OCI-LY7 (cell line): ENCODE data around the gene CSNK1G1. TPM values are rescaled to one million over a fixed set of nuclear protein-coding genes. Genes with fewer than 3 reads are reported as not detected.

ENCODE experiments used
- BruUV-seq: library from RNA; stranded (reverse); fragments of 400-500 nt; replicated peaks from 2 replicates; lab custom pipeline; 2021; lab: Mats Ljungman, UMichigan
- CTCF ChIA-PET: fragments of 300-600 bp; sonication (Branson Sonifier 250); formaldehyde crosslinking; loops from one replicate; lab custom pipeline; 2022; ENCODE audit warnings: antibody characterized with exemption; ENCODE audit not compliant: unreplicated experiment; lab: Charles Lee
- POLR2A ChIA-PET: fragments of 300-600 bp; sonication (Branson Sonifier 250); formaldehyde crosslinking; loops from one replicate; lab custom pipeline; 2022; ENCODE audit warnings: antibody characterized with exemption; lab: Charles Lee
- DNase-seq: peaks from one replicate; pipeline ENCODE4 v3.0.0-alpha.2; 2015; ENCODE audit warnings: low spot score
- H2AFZ ChIP-seq: fragments of 200-600 bp; sonication (generic), shearing (Covaris generic); 2 replicates; pipeline ENCODE4 v1.6.1; 2014; ENCODE audit warnings: mild to moderate bottlenecking, antibody characterized with exemption, low read length, moderate library complexity
- H3K27ac ChIP-seq: fragments of 200-600 bp; sonication (generic); 2 replicates; pipeline ENCODE4 v1.5.1; 2014; ENCODE audit warnings: mixed run types, low read depth, mild to moderate bottlenecking, moderate library complexity, low read length, inconsistent platforms; ENCODE audit not compliant: poor library complexity, severe bottlenecking
- H3K36me3 ChIP-seq: fragments of 200-600 bp; sonication (generic); 2 replicates; pipeline ENCODE4 v1.6.1; 2014; ENCODE audit warnings: mild to moderate bottlenecking, antibody characterized with exemption, low read length, moderate library complexity, mixed read lengths; ENCODE audit not compliant: insufficient read depth
- H3K4me1 ChIP-seq: fragments of 200-600 bp; sonication (generic); 2 replicates; pipeline ENCODE4 v1.5.1; 2014; ENCODE audit warnings: mild to moderate bottlenecking, low read length; ENCODE audit not compliant: insufficient read depth, poor library complexity, severe bottlenecking
- H3K4me2 ChIP-seq: fragments of 200-600 bp; sonication (generic); 2 replicates; pipeline ENCODE4 v1.6.1; 2014; ENCODE audit warnings: mild to moderate bottlenecking, low read length
- H3K4me3 ChIP-seq: fragments of 200-600 bp; sonication (generic); 2 replicates; pipeline ENCODE4 v1.5.1; 2014; ENCODE audit warnings: mild to moderate bottlenecking, low read depth, low read length; ENCODE audit not compliant: poor library complexity, severe bottlenecking
- H3K79me2 ChIP-seq: fragments of 200-600 bp; sonication (generic); 2 replicates; pipeline ENCODE4 v1.6.1; 2016; ENCODE audit warnings: low read depth, mild to moderate bottlenecking, low read length, moderate library complexity, mixed read lengths; ENCODE audit not compliant: insufficient read depth
- H3K9me2 ChIP-seq: fragments of 200-600 bp; sonication (generic); 2 replicates; pipeline ENCODE4 v1.6.1; 2016; ENCODE audit warnings: mild to moderate bottlenecking, low read length, mixed read lengths; ENCODE audit not compliant: insufficient read depth
- H3K9me3 ChIP-seq: fragments of 200-600 bp; sonication (generic); 2 replicates; pipeline ENCODE4 v1.6.1; 2014; ENCODE audit warnings: mild to moderate bottlenecking, mixed run types, low read length, mixed read lengths
- H4K20me1 ChIP-seq: fragments of 200-600 bp; sonication (generic); 2 replicates; pipeline ENCODE4 v1.6.1; 2014; ENCODE audit warnings: mild to moderate bottlenecking, antibody characterized with exemption, low read length, moderate library complexity, mixed read lengths; ENCODE audit not compliant: insufficient read depth
- EZH2phosphoT487 ChIP-seq: fragments of 200-600 bp; sonication (generic); IDR thresholded peaks from 2 replicates; pipeline ENCODE4 v1.6.1; 2018; ENCODE audit warnings: low read depth, borderline replicate concordance, mild to moderate bottlenecking, mixed run types, antibody characterized with exemption, low read length, moderate library complexity, mixed read lengths
- intact Hi-C: fragments of 100-400 bp; cut with micrococcal nuclease; formaldehyde crosslinking; loops from one replicate; pipeline ENCODE4 v1.10.0; 2022; ENCODE audit not compliant: unreplicated experiment
- total RNA-seq, 2 experiments: library from RNA; depleted of rRNA in 1 of 2; stranded (reverse); fragments of >200 nt in 1 of 2; shearing (Covaris generic) in 1 of 2; gene quantifications; 2 replicates each; pipeline ENCODE4 v1.2.3, GENCODE V29; 2014 to 2022
- TF ChIP-seq, protein P1 (sequence below): fragments of 200-600 bp; sonication (generic); conservative IDR thresholded peaks from 2 replicates; pipeline ENCODE4 v1.5.1; 2014; ENCODE audit warnings: mild to moderate bottlenecking, antibody characterized with exemption, low read length, moderate library complexity, mixed read lengths

The CSNK1G1 gene
- total RNA-seq, 2 experiments from 2014 or later, result 8.8 to 14.1 TPM

- Histone ChIP-seq H4K20me1 (no peaks in the 10 kb centered on the region), H3K79me2 (no peaks in the 10 kb centered on the region), H3K4me1 (peaks cover 4% of the 10 kb centered on the region), H3K4me3 (no peak overlapping the region), H2AFZ (no peak overlapping the region), H3K9me2 (no peaks in the 10 kb centered on the region), H3K27ac (no peak overlapping the region), H3K36me3 (no peaks in the 10 kb centered on the region), H3K9me3 (no peaks in the 10 kb centered on the region; the same call in 1 of the 2 replicates), H3K4me2 (no peak overlapping the region)
- TF ChIP-seq, protein P1, sequence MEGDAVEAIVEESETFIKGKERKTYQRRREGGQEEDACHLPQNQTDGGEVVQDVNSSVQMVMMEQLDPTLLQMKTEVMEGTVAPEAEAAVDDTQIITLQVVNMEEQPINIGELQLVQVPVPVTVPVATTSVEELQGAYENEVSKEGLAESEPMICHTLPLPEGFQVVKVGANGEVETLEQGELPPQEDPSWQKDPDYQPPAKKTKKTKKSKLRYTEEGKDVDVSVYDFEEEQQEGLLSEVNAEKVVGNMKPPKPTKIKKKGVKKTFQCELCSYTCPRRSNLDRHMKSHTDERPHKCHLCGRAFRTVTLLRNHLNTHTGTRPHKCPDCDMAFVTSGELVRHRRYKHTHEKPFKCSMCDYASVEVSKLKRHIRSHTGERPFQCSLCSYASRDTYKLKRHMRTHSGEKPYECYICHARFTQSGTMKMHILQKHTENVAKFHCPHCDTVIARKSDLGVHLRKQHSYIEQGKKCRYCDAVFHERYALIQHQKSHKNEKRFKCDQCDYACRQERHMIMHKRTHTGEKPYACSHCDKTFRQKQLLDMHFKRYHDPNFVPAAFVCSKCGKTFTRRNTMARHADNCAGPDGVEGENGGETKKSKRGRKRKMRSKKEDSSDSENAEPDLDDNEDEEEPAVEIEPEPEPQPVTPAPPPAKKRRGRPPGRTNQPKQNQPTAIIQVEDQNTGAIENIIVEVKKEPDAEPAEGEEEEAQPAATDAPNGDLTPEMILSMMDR, result no peak
- no peak for TF ChIP-seq EZH2phosphoT487
- ChIA-PET CTCF (no interaction called here), POLR2A (no interaction called here)
- intact Hi-C loops, result no loop called here
- DNase-seq, result no peak
- BruUV-seq, result no TSS peak
These were observed 76.8 kb downstream of the CSNK1G1 start for GRCh38 chr15:64279131-64279530.

DNA sequence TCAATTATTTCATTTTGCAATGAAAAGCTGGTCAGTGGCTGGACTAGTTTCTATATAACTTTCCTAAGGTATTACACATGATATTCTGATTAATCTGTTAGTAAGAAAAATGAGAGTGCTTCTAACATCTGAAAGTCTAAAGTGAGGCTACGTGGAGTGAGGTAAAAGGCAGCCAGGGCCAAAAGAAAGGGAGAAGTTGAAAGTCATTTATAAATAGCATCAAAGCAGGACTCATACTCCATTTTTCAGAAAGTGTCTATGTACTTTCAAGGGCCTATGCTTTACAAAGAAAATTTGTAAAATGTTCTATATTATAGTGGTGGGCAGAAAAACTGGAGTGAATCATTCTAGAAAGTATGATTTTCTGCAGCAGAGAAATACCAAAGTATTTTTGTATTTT is 80.0 kb downstream of the CSNK1G1 start:
- H3K4me1 ChIP-seq, result peaks cover 4% of the 10 kb centered on the region
- ChIA-PET CTCF (no interaction called here), POLR2A (no interaction called here)
- no peaks in the 10 kb centered on the region for H3K9me2 ChIP-seq
- H3K79me2 ChIP-seq, result no peaks in the 10 kb centered on the region
- no TSS peak for BruUV-seq
- H3K9me3 ChIP-seq, result no peaks in the 10 kb centered on the region; the same call in 1 of the 2 replicates
- no peak overlapping the region for H3K27ac ChIP-seq
- no peaks in the 10 kb centered on the region for H4K20me1 ChIP-seq
- no peak overlapping the region for H3K4me3 ChIP-seq
- no peak for TF ChIP-seq EZH2phosphoT487
- TF ChIP-seq, protein P1, result no peak
- no peak overlapping the region for H2AFZ ChIP-seq
- H3K4me2 ChIP-seq, result no peak overlapping the region
- DNase-seq, result no peak
- no peaks in the 10 kb centered on the region for H3K36me3 ChIP-seq
- intact Hi-C loops, result no loop called here

GRCh38 chr15:64274341-64274950 is 81.5 kb downstream of the CSNK1G1 start:
- Histone ChIP-seq H3K27ac (no peak overlapping the region), H3K36me3 (no peaks in the 10 kb centered on the region), H3K9me2 (no peaks in the 10 kb centered on the region), H2AFZ (no peak overlapping the region), H3K4me3 (no peak overlapping the region), H3K9me3 (no peaks in the 10 kb centered on the region; the same call in 1 of the 2 replicates), H3K79me2 (no peaks in the 10 kb centered on the region), H3K4me1 (peaks cover 4% of the 10 kb centered on the region), H3K4me2 (no peak overlapping the region), H4K20me1 (no peaks in the 10 kb centered on the region)
- TF ChIP-seq EZH2phosphoT487, result no peak
- TF ChIP-seq, protein P1, result no peak
- CTCF ChIA-PET, result no interaction called here
- POLR2A ChIA-PET, result interaction anchor here (0.6 to 1.2 kb wide), 4 partner anchors 11 to 1220 kb away, joined by 3 to 5 read pairs (median 4); no protein-coding TSS in a partner anchor
- DNase-seq, result peak; percentile 4
- no TSS peak for BruUV-seq
- intact Hi-C loops, result no loop called here
